GM10266 (cell line): Measurements from ENCODE around the gene TOX2.

ENCODE experiments used
- DNase-seq: peaks from one replicate; pipeline ENCODE4 v3.0.0; 2012; ENCODE audit errors: extremely low spot score
- TF ChIP-seq, protein P1 (sequence below): IDR thresholded peaks from 2 replicates; pipeline ENCODE4 v1.5.1; 2012; ENCODE audit warnings: mild to moderate bottlenecking, low read depth; ENCODE audit not compliant: control insufficient read depth, insufficient read depth; ENCODE audit errors: missing control alignments

Gene TOX2

GRCh38 chr20:44017211-44017610 lies 102.6 kb downstream of the TOX2 start:
- no peak for DNase-seq
- TF ChIP-seq, protein P1, sequence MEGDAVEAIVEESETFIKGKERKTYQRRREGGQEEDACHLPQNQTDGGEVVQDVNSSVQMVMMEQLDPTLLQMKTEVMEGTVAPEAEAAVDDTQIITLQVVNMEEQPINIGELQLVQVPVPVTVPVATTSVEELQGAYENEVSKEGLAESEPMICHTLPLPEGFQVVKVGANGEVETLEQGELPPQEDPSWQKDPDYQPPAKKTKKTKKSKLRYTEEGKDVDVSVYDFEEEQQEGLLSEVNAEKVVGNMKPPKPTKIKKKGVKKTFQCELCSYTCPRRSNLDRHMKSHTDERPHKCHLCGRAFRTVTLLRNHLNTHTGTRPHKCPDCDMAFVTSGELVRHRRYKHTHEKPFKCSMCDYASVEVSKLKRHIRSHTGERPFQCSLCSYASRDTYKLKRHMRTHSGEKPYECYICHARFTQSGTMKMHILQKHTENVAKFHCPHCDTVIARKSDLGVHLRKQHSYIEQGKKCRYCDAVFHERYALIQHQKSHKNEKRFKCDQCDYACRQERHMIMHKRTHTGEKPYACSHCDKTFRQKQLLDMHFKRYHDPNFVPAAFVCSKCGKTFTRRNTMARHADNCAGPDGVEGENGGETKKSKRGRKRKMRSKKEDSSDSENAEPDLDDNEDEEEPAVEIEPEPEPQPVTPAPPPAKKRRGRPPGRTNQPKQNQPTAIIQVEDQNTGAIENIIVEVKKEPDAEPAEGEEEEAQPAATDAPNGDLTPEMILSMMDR: no peak

- TF ChIP-seq, protein P1: no peak
- DNase-seq: no peak
Observed at GRCh38 chr20:44017905-44018258, 103.2 kb downstream of the TOX2 start.

DNA sequence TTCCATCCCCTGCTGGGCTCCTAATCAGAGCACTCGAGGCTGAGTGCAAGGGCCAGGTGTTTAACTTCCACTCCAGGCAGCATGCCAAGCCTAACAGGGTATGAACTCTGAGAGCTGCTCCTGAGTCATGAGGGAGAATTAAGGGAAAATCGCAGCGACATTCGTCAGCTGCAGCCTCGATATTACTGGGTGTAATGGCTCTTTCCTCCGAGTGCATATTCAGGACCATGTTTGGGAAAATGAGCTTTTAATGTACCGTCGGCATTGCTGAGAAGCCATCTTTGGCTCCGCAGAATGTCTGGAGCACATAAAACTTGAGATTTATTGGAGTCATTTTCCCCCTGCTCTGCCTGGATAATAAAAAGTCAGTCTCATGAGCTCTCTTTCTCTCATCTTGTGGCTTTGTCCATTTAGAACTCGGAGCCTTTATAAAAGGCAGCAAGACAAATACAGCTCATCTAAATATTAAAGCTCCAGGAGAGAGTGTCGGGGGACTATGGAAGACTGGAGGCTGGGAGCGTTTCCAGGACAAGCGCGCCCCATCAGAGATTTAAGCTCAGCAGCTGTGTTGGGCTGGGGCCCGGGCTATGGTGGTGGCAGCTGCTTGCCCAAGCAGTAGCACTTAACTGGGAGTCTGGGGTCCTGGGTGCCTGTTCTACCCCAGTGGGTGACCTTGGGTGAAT lies 103.7 kb downstream of the TOX2 start:
- TF ChIP-seq, protein P1: no peak
- no peak for DNase-seq

DNA sequence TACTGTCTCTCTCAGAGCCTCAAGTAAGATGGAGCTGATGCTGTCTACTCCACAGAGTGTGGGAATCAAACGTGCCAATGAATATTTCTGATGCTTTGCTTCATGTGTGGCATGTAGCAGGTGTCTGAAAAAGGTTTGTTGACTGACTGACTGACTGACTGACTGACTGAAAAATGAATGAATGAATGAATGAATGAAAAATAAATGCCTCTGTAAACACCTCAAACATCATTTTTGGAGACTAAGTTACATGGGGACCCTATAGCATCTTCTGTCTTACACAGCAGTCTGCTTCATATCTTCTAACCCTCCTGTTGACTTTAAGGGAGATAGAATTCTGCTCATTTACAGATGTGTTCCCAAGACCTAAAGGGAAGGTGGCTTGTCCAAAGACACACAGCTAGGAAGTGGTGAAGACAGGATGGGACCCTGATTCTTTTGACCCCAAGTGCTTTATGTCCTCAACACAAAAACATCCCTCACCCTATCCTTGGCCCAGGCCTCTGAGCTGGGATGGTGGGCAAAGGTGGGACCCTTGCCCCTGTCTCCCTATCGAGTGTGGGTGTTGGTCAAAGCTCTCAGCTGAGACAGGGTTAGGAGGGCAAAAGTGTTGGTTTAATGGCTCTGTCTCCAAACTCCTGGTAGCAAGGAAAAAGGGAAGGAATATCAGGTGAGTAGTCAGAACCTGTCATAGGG lies 104.4 kb downstream of the TOX2 start:
- TF ChIP-seq, protein P1: no peak
- no peak for DNase-seq

DNA sequence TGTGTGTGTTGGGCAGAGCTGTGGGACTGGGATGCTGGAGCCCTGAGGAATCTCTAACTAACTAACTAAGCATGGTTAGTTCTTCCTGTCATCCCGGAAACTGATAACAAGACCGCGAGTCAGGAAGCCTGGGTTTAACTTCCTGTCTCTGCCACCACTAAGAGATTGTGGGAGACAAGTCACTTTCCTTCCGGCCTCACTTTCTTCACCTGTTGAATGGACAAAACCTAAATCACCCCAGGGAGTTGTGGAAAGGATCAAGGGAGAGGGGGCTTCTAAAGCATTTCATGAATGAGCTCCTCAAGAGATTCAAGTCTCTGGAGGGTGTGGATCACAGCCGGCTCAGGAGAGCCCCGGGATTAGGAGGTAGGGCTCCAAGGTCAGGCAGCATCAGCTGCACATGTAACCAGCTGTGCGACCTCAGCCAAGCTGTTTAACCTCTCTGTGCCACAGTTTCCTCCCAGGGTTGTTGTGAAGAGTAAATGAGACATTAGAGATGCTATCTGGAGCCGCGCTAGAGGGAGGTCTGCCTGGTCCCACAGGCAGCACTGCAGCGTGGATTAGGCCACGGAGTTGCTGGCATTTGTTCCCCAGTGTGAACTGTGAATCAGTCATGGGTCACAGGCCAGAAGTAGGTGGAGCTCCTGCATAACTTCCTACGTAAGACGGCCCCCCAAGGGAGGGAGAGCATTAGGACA lies 105.1 kb downstream of the TOX2 start:
- no peak for DNase-seq

GRCh38 chr20:44020406-44021148 lies 105.9 kb downstream of the TOX2 start:
- no peak for DNase-seq
- TF ChIP-seq, protein P1: no peak

More for the DNA sequence above, 105.1 kb downstream of the TOX2 start:
- TF ChIP-seq, protein P1: no peak

- TF ChIP-seq, protein P1: no peak
- DNase-seq: no peak
Observed at GRCh38 chr20:44021186-44021585, 106.5 kb downstream of the TOX2 start.
